GM23338 (cell line): Measurements from ENCODE around the gene USP48. TPM values are rescaled to one million over a fixed set of nuclear protein-coding genes. Genes with fewer than 3 reads are reported as not detected.

Experiments used
- EZH2 ChIP-seq: fragments of 200-600 bp; sonication (generic); IDR thresholded peaks from one replicate; pipeline ENCODE4 v1.8.0; 2017; ENCODE audit warnings: antibody characterized with exemption, mild to moderate bottlenecking, low read depth; ENCODE audit not compliant: unreplicated experiment
- EZH2phosphoT487 ChIP-seq: fragments of 200-600 bp; sonication (generic); IDR thresholded peaks from one replicate; pipeline ENCODE4 v1.8.1; 2018; ENCODE audit warnings: antibody characterized with exemption; ENCODE audit not compliant: unreplicated experiment
- POLR2AphosphoS5 ChIP-seq: IDR thresholded peaks from 2 replicates; pipeline ENCODE4 v1.6.1; 2016; ENCODE audit warnings: antibody characterized with exemption, low read depth
- STAT1 ChIP-seq: IDR thresholded peaks from one replicate; pipeline ENCODE4 v1.6.1; 2016; ENCODE audit warnings: antibody characterized with exemption; ENCODE audit not compliant: unreplicated experiment
- ZNF114 ChIP-seq: fragments of 250-450 bp; sonication (Bioruptor Pico); IDR thresholded peaks from 2 replicates; pipeline ENCODE4 v1.5.0; 2020; ENCODE audit warnings: mild to moderate bottlenecking, moderate library complexity
- polyA plus RNA-seq: library from polyadenylated mRNA; unstranded; fragments of >200 nt; fragmentation: Nextera tagmentation; extraction: Ambion mirVana; gene quantifications from 2 replicates; pipeline ENCODE4 v1.2.1, GENCODE V29; 2016
- total RNA-seq: library from RNA; depleted of rRNA; stranded (reverse); fragments of >200 nt; shearing (Covaris generic); gene quantifications from 2 replicates; pipeline ENCODE4 v1.2.3, GENCODE V29; 2014
- TF ChIP-seq, protein P1 (sequence below): fragments of 250-450 bp; sonication (Bioruptor Pico); IDR thresholded peaks from 2 replicates; pipeline ENCODE4 v1.5.0; 2020; ENCODE audit warnings: mild to moderate bottlenecking, moderate library complexity
- TF ChIP-seq, protein P2 (sequence below): IDR thresholded peaks from 2 replicates; pipeline ENCODE4 v1.6.1; 2016; ENCODE audit warnings: antibody characterized with exemption

Gene USP48
- total and polyA plus RNA-seq, 2 experiments from 2014 or later: 85.9 to 151 TPM

DNA sequence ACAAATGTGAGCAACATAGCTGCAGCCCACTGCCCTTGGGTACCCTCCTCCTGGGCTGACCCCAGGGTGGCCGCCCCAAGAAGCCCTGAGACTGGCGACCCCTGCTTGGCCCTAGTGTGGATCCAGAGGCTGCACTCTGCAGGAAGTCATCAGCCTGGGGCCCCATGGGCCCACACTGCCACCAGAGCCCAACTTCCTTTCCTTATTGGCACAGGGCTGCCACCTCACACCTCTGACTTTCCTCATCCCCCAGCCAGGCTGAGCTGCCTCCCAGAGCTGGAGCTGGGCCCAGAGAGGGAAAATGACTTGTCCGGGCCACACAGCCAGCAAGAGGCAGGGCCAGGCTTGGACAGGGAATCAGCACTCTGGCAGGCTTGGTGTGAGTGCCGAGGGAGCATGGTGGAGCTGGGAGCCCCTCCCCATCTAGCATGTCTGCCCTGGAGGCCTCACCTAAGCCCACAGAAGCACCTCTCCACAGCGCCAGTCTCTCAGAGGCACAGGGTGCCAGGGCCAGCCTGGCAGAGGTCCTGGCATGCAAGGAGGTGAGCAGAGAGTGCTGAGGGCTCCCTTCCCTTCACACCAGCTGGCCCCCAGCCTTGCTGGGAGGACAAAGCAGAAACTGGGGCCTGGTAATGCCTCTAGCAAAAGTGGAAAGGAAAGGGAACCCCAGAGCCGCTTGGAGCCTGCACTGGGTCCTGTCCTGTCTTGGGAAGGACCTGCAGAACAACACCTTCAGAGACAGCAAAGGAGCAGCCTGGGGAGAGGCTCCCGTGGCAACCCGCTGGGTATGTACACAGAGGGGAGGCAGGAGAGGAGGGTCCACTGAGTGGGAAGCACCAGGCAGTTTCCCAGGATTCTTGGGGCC is 117.0 kb downstream of the USP48 start (continued):
- TF ChIP-seq, protein P1, sequence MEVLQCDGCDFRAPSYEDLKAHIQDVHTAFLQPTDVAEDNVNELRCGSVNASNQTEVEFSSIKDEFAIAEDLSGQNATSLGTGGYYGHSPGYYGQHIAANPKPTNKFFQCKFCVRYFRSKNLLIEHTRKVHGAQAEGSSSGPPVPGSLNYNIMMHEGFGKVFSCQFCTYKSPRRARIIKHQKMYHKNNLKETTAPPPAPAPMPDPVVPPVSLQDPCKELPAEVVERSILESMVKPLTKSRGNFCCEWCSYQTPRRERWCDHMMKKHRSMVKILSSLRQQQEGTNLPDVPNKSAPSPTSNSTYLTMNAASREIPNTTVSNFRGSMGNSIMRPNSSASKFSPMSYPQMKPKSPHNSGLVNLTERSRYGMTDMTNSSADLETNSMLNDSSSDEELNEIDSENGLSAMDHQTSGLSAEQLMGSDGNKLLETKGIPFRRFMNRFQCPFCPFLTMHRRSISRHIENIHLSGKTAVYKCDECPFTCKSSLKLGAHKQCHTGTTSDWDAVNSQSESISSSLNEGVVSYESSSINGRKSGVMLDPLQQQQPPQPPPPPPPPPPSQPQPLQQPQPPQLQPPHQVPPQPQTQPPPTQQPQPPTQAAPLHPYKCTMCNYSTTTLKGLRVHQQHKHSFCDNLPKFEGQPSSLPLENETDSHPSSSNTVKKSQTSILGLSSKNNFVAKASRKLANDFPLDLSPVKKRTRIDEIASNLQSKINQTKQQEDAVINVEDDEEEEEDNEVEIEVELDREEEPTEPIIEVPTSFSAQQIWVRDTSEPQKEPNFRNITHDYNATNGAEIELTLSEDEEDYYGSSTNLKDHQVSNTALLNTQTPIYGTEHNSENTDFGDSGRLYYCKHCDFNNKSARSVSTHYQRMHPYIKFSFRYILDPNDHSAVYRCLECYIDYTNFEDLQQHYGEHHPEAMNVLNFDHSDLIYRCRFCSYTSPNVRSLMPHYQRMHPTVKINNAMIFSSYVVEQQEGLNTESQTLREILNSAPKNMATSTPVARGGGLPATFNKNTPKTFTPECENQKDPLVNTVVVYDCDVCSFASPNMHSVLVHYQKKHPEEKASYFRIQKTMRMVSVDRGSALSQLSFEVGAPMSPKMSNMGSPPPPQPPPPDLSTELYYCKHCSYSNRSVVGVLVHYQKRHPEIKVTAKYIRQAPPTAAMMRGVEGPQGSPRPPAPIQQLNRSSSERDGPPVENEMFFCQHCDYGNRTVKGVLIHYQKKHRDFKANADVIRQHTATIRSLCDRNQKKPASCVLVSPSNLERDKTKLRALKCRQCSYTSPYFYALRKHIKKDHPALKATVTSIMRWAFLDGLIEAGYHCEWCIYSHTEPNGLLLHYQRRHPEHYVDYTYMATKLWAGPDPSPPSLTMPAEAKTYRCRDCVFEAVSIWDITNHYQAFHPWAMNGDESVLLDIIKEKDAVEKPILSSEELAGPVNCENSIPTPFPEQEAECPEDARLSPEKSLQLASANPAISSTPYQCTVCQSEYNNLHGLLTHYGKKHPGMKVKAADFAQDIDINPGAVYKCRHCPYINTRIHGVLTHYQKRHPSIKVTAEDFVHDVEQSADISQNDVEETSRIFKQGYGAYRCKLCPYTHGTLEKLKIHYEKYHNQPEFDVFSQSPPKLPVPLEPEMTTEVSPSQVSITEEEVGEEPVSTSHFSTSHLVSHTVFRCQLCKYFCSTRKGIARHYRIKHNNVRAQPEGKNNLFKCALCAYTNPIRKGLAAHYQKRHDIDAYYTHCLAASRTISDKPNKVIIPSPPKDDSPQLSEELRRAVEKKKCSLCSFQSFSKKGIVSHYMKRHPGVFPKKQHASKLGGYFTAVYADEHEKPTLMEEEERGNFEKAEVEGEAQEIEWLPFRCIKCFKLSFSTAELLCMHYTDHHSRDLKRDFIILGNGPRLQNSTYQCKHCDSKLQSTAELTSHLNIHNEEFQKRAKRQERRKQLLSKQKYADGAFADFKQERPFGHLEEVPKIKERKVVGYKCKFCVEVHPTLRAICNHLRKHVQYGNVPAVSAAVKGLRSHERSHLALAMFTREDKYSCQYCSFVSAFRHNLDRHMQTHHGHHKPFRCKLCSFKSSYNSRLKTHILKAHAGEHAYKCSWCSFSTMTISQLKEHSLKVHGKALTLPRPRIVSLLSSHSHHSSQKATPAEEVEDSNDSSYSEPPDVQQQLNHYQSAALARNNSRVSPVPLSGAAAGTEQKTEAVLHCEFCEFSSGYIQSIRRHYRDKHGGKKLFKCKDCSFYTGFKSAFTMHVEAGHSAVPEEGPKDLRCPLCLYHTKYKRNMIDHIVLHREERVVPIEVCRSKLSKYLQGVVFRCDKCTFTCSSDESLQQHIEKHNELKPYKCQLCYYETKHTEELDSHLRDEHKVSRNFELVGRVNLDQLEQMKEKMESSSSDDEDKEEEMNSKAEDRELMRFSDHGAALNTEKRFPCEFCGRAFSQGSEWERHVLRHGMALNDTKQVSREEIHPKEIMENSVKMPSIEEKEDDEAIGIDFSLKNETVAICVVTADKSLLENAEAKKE (CRISPR knock-in tag): no peak
- TF ChIP-seq EZH2phosphoT487: no peak
- no peak for TF ChIP-seq ZNF114
- no peak for TF ChIP-seq POLR2AphosphoS5
- TF ChIP-seq, protein P2, sequence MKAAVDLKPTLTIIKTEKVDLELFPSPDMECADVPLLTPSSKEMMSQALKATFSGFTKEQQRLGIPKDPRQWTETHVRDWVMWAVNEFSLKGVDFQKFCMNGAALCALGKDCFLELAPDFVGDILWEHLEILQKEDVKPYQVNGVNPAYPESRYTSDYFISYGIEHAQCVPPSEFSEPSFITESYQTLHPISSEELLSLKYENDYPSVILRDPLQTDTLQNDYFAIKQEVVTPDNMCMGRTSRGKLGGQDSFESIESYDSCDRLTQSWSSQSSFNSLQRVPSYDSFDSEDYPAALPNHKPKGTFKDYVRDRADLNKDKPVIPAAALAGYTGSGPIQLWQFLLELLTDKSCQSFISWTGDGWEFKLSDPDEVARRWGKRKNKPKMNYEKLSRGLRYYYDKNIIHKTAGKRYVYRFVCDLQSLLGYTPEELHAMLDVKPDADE: no peak
- no peak for TF ChIP-seq STAT1
- no peak for TF ChIP-seq EZH2
